ENCODE measurements around the gene P2RY12. TPM values are rescaled to one million over a fixed set of nuclear protein-coding genes. Genes with fewer than 3 reads are reported as not detected.

Gene P2RY12
- total and polyA plus RNA-seq, 9 of the 15 experiments (the other 6 are each of a cell fraction or from before 2014, with no cell fraction given) = not detected

- Histone ChIP-seq H3K4me1 (replicated peaks in 1 of 2; ENCODE audit: control insufficient read depth in 2 of 2, insufficient read depth in 2 of 2, low read length in 2 of 2) (no peaks in the 10 kb centered on the region), H3K27ac (ENCODE audit: extremely low read depth, low read depth, low read length) (no peak overlapping the region), H3K4me2 (ENCODE audit: insufficient read depth, low read length) (no peak overlapping the region), H3K4me3 (no peak overlapping the region), H3K9me1 (ENCODE audit: control insufficient read depth, insufficient read depth, low read length) (no peaks in the 10 kb centered on the region), H3K27me3 (ENCODE audit: control insufficient read depth in 2 of 2, insufficient read depth in 2 of 2, low read length in 2 of 2) (peaks cover 16 to 18% of the 10 kb centered on the region in 2 experiments; a peak in 3 of 5 replicates), H2AFZ (ENCODE audit: low read depth, low read length) (no peak overlapping the region), H3K36me3 (ENCODE audit: control insufficient read depth, insufficient read depth, low read length) (no peaks in the 10 kb centered on the region), H3K79me2 (ENCODE audit: control insufficient read depth, insufficient read depth, low read length) (no peaks in the 10 kb centered on the region), H3K9ac (ENCODE audit: insufficient read depth in 1 of 2, low read depth in 2 of 2, low read length in 2 of 2) (no peak overlapping the region), H3K9me3 (replicated peaks; ENCODE audit: control insufficient read depth, insufficient read depth, low read depth, low read length) (no peaks in the 10 kb centered on the region), H4K20me1 (replicated peaks; ENCODE audit: control insufficient read depth, insufficient read depth, low read length) (no peaks in the 10 kb centered on the region)
- POLR2A ChIA-PET = no interaction called here
- intact Hi-C loops (cut with micrococcal nuclease) (loop anchor here (5.0 kb wide), 1 partner anchor 549 kb away; no protein-coding TSS in a partner anchor), in situ Hi-C loops (cut with MboI) (no loop called here)
- no TSS peak for BruUV-seq (replicated peaks)
- no peak for ATAC-seq
- FAIRE-seq = no peak
- CTCF ChIA-PET (ENCODE audit: low intra/inter-chr PET ratio) = interaction anchor here (0.6 kb wide), 1 partner anchor 62 kb away, joined by 3 read pairs; no protein-coding TSS in a partner anchor
- no peak for DNase-seq (ENCODE audit: extremely low read depth in 1 of 4, low spot score in 3 of 4)
- TF ChIP-seq ZNF3 (CRISPR knock-in tag; IDR thresholded peaks at IDR 0.05) (no peak), ZBTB5 (IDR thresholded peaks at IDR 0.05) (no peak)
- 0% methylated on average over 6 of the region's 6 CpGs for WGBS (ENCODE audit: insufficient coverage, low coverage, missing lambda C conversion rate)
Observed at GRCh38 chr3:151293127-151293526, 91.4 kb downstream of the P2RY12 start.

- intact Hi-C loops (cut with micrococcal nuclease) = loop anchor here (5.0 kb wide), 1 partner anchor 552 kb away; no protein-coding TSS in a partner anchor
- WGBS (ENCODE audit: insufficient coverage, low coverage, missing lambda C conversion rate) = 0% methylated on average over 3 of the region's 3 CpGs
- TF ChIP-seq CTCF (IDR thresholded peaks at IDR 0.05 in 2 of 3, conservative IDR thresholded peaks at IDR 0.05 in 1 of 3; ENCODE audit: insufficient read depth in 2 of 3, low read depth in 1 of 3, low read length in 3 of 3) (peak in 2 of 3 experiments; percentile 16 to 37; a peak in 2 of 6 replicates), NFATC3 (IDR thresholded peaks at IDR 0.05) (no peak), HINFP (tag; conservative IDR thresholded peaks at IDR 0.05; ENCODE audit: low read depth) (no peak), ZNF695 (CRISPR knock-in tag; IDR thresholded peaks at IDR 0.05) (no peak), SNIP1 (IDR thresholded peaks at IDR 0.05; ENCODE audit: low read depth) (no peak)
Observed at GRCh38 chr3:151290673-151291072, 93.9 kb downstream of the P2RY12 start.

More at GRCh38 chr3:151290673-151291072, 93.9 kb downstream of the P2RY12 start:
- Histone ChIP-seq H3K9me1 (ENCODE audit: control insufficient read depth, insufficient read depth, low read length) (no peaks in the 10 kb centered on the region), H3K27ac (ENCODE audit: extremely low read depth, low read depth, low read length) (no peak overlapping the region), H3K4me1 (replicated peaks in 1 of 2; ENCODE audit: control insufficient read depth in 2 of 2, insufficient read depth in 2 of 2, low read length in 2 of 2) (no peaks in the 10 kb centered on the region), H3K36me3 (ENCODE audit: control insufficient read depth, insufficient read depth, low read length) (no peaks in the 10 kb centered on the region), H3K9ac (ENCODE audit: insufficient read depth in 1 of 2, low read depth in 2 of 2, low read length in 2 of 2) (no peak overlapping the region), H3K9me3 (replicated peaks; ENCODE audit: control insufficient read depth, insufficient read depth, low read depth, low read length) (no peaks in the 10 kb centered on the region), H3K4me3 (no peak overlapping the region), H4K20me1 (replicated peaks; ENCODE audit: control insufficient read depth, insufficient read depth, low read length) (no peaks in the 10 kb centered on the region), H3K79me2 (ENCODE audit: control insufficient read depth, insufficient read depth, low read length) (no peaks in the 10 kb centered on the region), H3K4me2 (ENCODE audit: insufficient read depth, low read length) (no peak overlapping the region), H2AFZ (ENCODE audit: low read depth, low read length) (no peak overlapping the region), H3K27me3 (ENCODE audit: control insufficient read depth in 2 of 2, insufficient read depth in 2 of 2, low read length in 2 of 2) (peaks cover 15 to 16% of the 10 kb centered on the region in 2 experiments; a peak in 2 of 5 replicates)
- BruUV-seq (replicated peaks) = no TSS peak
- in situ Hi-C loops (cut with MboI) = no loop called here
- DNase-seq (ENCODE audit: extremely low read depth in 1 of 4, low spot score in 3 of 4) = no peak
- ChIA-PET CTCF (ENCODE audit: low intra/inter-chr PET ratio) (interaction anchor here (0.6 kb wide), 1 partner anchor 35 kb away, joined by 3 read pairs; no protein-coding TSS in a partner anchor), POLR2A (no interaction called here)
- ATAC-seq = no peak
- peak; percentile 61 for FAIRE-seq

All from K562 (cell line).